Measurements from ENCODE around the gene RSBN1L. TPM values are rescaled to one million over a fixed set of nuclear protein-coding genes. Genes with fewer than 3 reads are reported as not detected.

RSBN1L gene
- total and polyA plus RNA-seq, 2 donors (not counting 3 experiments of a cell fraction or from before 2014, with no cell fraction given), result 3.0 to 13.1 TPM

DNA sequence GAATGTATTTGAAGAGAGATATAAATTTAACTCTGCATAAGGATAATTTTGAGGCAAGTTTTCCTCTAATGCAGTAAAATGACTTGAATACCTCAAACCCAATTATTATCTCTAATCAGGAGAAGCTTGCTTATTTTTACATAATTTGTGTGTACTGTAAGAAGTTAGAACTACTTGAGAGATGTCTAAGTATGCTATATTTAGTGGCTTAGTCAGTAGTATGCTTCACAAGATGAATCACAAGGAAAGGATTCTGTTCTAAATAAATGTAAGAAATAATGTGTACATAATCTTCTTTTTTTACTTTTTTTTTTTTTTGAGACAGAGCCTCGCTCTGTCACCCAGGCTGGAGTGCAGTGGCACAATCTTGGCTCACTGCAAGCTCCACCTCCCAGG is 116.0 kb downstream of the RSBN1L start:
- POLR2A ChIA-PET, result interaction anchor here (0.5 to 1.9 kb wide), 2 partner anchors 14 to 49 kb away, joined by 4 read pairs; partner anchors contain the start of genes PHTF2 and TMEM60
- BruUV-seq (replicated peaks), result TSS peak; percentile 41
- Histone ChIP-seq H3K4me2 (ENCODE audit: insufficient read depth, low read length) (peak overlapping the region; percentile 62), H3K79me2 (ENCODE audit: control insufficient read depth, insufficient read depth, low read length) (peaks cover 40% of the 10 kb centered on the region), H2AFZ (ENCODE audit: low read depth, low read length) (no peak overlapping the region), H3K9me1 (replicated peaks; ENCODE audit: control insufficient read depth, extremely low read depth, insufficient read depth, low read length) (no peaks in the 10 kb centered on the region), H3K9me3 (replicated peaks; ENCODE audit: control insufficient read depth, insufficient read depth, low read length) (no peaks in the 10 kb centered on the region), H3K36me3 (ENCODE audit: control insufficient read depth in 2 of 2, extremely low read depth in 1 of 2, insufficient read depth in 2 of 2, low read length in 2 of 2) (no peaks in the 10 kb centered on the region), H3K27ac (ENCODE audit: insufficient read depth, low read depth, low read length) (peak overlapping the region; percentile 55), H4K20me1 (replicated peaks; ENCODE audit: control insufficient read depth, extremely low read depth, insufficient read depth, low read length) (no peaks in the 10 kb centered on the region), H3K4me1 (ENCODE audit: control insufficient read depth, extremely low read depth, insufficient read depth, low read length) (peaks cover 9% of the 10 kb centered on the region), H3K4me3 (replicated peaks in 1 of 3; ENCODE audit: insufficient read depth in 1 of 3, low read depth in 1 of 3, low read length in 3 of 3) (no peak overlapping the region), H3K27me3 (ENCODE audit: control insufficient read depth in 2 of 2, insufficient read depth in 2 of 2, low read length in 2 of 2) (no peaks in the 10 kb centered on the region), H3K9ac (replicated peaks; ENCODE audit: extremely low read depth, insufficient read depth, low read length) (no peak overlapping the region)
- DNase-seq (ENCODE audit: low read depth, low spot score) (no peak), FAIRE-seq (no peak)
- TF ChIP-seq GATA2 (IDR thresholded peaks at IDR 0.05; ENCODE audit: insufficient read depth, insufficient read length, low read depth, low read length) (no peak), FOS (IDR thresholded peaks at IDR 0.05; ENCODE audit: borderline replicate concordance, insufficient read depth, low read length) (peak; percentile 11), JUN (IDR thresholded peaks at IDR 0.05; ENCODE audit: borderline replicate concordance, insufficient read depth, insufficient read length, low read depth) (no peak)
- CTCF ChIA-PET, result interaction anchor here (0.9 to 1.4 kb wide), 8 partner anchors 9 to 160 kb away, joined by 3 to 6 read pairs (median 3); partner anchors contain the start of genes PHTF2 and TMEM60
- dilution Hi-C loops (cut with MboI; ENCODE audit: extremely low pct_ligation_motif_present, low sequenced_read_pairs), result no loop called here
- intact Hi-C loops (cut with micrococcal nuclease), result loop anchor here (1.0 kb wide), 1 partner anchor 22 kb away; no protein-coding TSS in a partner anchor

DNA sequence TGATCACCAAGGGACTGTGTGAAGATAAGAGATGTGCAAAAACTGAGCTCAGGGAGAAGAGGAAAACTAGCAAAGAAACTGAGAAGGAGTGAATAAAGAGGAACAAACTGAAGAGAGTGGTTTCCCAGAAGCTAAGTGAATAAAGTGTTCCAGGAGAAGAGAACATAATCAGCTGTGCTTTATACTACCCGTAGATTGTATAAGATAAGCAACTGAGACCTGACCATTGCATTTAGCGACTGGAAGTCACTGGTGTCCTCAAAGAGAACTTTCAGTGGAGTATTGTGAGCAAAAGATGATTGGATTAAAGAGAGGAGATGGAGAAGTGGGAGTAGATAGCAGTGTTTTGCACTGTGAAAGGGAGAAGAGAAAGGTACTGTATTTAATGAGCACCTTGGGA is 116.9 kb downstream of the RSBN1L start:
- Histone ChIP-seq H3K4me2 (ENCODE audit: insufficient read depth, low read length) (no peak overlapping the region), H3K9me3 (replicated peaks; ENCODE audit: control insufficient read depth, insufficient read depth, low read length) (no peaks in the 10 kb centered on the region), H3K4me1 (ENCODE audit: control insufficient read depth, extremely low read depth, insufficient read depth, low read length) (peaks cover 9% of the 10 kb centered on the region), H3K79me2 (ENCODE audit: control insufficient read depth, insufficient read depth, low read length) (peaks cover 34% of the 10 kb centered on the region), H4K20me1 (replicated peaks; ENCODE audit: control insufficient read depth, extremely low read depth, insufficient read depth, low read length) (no peaks in the 10 kb centered on the region), H3K9ac (replicated peaks; ENCODE audit: extremely low read depth, insufficient read depth, low read length) (no peak overlapping the region), H3K36me3 (ENCODE audit: control insufficient read depth in 2 of 2, extremely low read depth in 1 of 2, insufficient read depth in 2 of 2, low read length in 2 of 2) (no peaks in the 10 kb centered on the region), H3K9me1 (replicated peaks; ENCODE audit: control insufficient read depth, extremely low read depth, insufficient read depth, low read length) (no peaks in the 10 kb centered on the region), H2AFZ (ENCODE audit: low read depth, low read length) (no peak overlapping the region), H3K27me3 (ENCODE audit: control insufficient read depth in 2 of 2, insufficient read depth in 2 of 2, low read length in 2 of 2) (no peaks in the 10 kb centered on the region), H3K27ac (ENCODE audit: insufficient read depth, low read depth, low read length) (no peak overlapping the region), H3K4me3 (replicated peaks in 1 of 3; ENCODE audit: insufficient read depth in 1 of 3, low read depth in 1 of 3, low read length in 3 of 3) (no peak overlapping the region)
- TF ChIP-seq FOS (IDR thresholded peaks at IDR 0.05; ENCODE audit: borderline replicate concordance, insufficient read depth, low read length) (no peak), GATA2 (IDR thresholded peaks at IDR 0.05; ENCODE audit: insufficient read depth, insufficient read length, low read depth, low read length) (no peak), POLR2A (IDR thresholded peaks at IDR 0.05; ENCODE audit: low read depth, low read length) (no peak), JUN (IDR thresholded peaks at IDR 0.05; ENCODE audit: borderline replicate concordance, insufficient read depth, insufficient read length, low read depth) (no peak)
- TF ChIP-seq, protein P1, sequence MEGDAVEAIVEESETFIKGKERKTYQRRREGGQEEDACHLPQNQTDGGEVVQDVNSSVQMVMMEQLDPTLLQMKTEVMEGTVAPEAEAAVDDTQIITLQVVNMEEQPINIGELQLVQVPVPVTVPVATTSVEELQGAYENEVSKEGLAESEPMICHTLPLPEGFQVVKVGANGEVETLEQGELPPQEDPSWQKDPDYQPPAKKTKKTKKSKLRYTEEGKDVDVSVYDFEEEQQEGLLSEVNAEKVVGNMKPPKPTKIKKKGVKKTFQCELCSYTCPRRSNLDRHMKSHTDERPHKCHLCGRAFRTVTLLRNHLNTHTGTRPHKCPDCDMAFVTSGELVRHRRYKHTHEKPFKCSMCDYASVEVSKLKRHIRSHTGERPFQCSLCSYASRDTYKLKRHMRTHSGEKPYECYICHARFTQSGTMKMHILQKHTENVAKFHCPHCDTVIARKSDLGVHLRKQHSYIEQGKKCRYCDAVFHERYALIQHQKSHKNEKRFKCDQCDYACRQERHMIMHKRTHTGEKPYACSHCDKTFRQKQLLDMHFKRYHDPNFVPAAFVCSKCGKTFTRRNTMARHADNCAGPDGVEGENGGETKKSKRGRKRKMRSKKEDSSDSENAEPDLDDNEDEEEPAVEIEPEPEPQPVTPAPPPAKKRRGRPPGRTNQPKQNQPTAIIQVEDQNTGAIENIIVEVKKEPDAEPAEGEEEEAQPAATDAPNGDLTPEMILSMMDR (IDR thresholded peaks at IDR 0.05; ENCODE audit: extremely low read depth in 1 of 2, insufficient read depth in 1 of 2, low read depth in 1 of 2, low read length in 2 of 2), result no peak
- FAIRE-seq (no peak), DNase-seq (ENCODE audit: low read depth, low spot score) (no peak)
- intact Hi-C loops (cut with micrococcal nuclease), result no loop called here
- dilution Hi-C loops (cut with MboI; ENCODE audit: extremely low pct_ligation_motif_present, low sequenced_read_pairs), result no loop called here
- CTCF ChIA-PET, result interaction anchor here (0.7 to 1.4 kb wide), 2 partner anchors 10 to 161 kb away, joined by 3 read pairs; no protein-coding TSS in a partner anchor
- no TSS peak for BruUV-seq (replicated peaks)
- POLR2A ChIA-PET, result no interaction called here
